ENCODE measurements around the gene PTPRT. TPM values are rescaled to one million over a fixed set of nuclear protein-coding genes. Genes with fewer than 3 reads are reported as not detected.

Gene PTPRT
- total and polyA plus RNA-seq, 2 of the 13 experiments (the other 11 are each of a cell fraction or from before 2014, with no cell fraction given): under 0.01 to 0.09 TPM

- no peak for TF ChIP-seq HNRNPLL (IDR thresholded peaks at IDR 0.05; ENCODE audit: low read depth, low read length, poor library complexity, severe bottlenecking)
- no peak for TF ChIP-seq ZBTB46 (CRISPR knock-in tag; IDR thresholded peaks at IDR 0.05; ENCODE audit: borderline replicate concordance)
- no peak for TF ChIP-seq ZBTB49 (CRISPR knock-in tag; IDR thresholded peaks at IDR 0.05; ENCODE audit: borderline replicate concordance)
Measured at GRCh38 chr20:42544926-42545325, 644.8 kb downstream of the PTPRT start (continued).

- Histone ChIP-seq H2AFZ (ENCODE audit: low read length) (no peak overlapping the region), H3K27ac (ENCODE audit: extremely low read length, insufficient read depth, low read length) (no peak overlapping the region), H3K4me2 (ENCODE audit: low read depth, low read length) (no peak overlapping the region), H3K9ac (ENCODE audit: insufficient read depth, low read depth, low read length) (no peak overlapping the region), H3K36me3 (replicated peaks in 1 of 2; ENCODE audit: control insufficient read depth in 1 of 2, insufficient read depth in 2 of 2, low read length in 2 of 2) (no peaks in the 10 kb centered on the region), H3K79me2 (ENCODE audit: insufficient read depth, low read length) (no peaks in the 10 kb centered on the region), H4K20me1 (ENCODE audit: insufficient read depth, low read length) (no peaks in the 10 kb centered on the region), H3K4me1 (ENCODE audit: insufficient read depth, low read length) (no peaks in the 10 kb centered on the region), H3K4me3 (replicated peaks in 1 of 3; ENCODE audit: insufficient read depth in 1 of 3, low read depth in 2 of 3, low read length in 3 of 3) (no peak overlapping the region), H3K27me3 (ENCODE audit: control insufficient read depth in 1 of 2, insufficient read depth in 2 of 2, low read length in 2 of 2) (no peaks in the 10 kb centered on the region), H3K9me3 (ENCODE audit: low read length) (no peaks in the 10 kb centered on the region)
- BruUV-seq (replicated peaks): no TSS peak
- ChIA-PET CTCF (ENCODE audit: low intra/inter-chr PET ratio, low total read pairs) (no interaction called here), POLR2A (no interaction called here)
- in situ Hi-C loops (cut with HindIII; ENCODE audit: extremely low pct_ligation_motif_present, low pct_unique_long_range_greater_than_20kb): loop anchor here (10.0 to 25.0 kb wide), 2 partner anchors 578 to 796 kb away; no protein-coding TSS in a partner anchor
- no peak for FAIRE-seq
- no peak for TF ChIP-seq RXRA (CRISPR knock-in tag; IDR thresholded peaks at IDR 0.05)
- no peak for TF ChIP-seq ZNF451 (CRISPR knock-in tag; IDR thresholded peaks at IDR 0.05)
- no peak for TF ChIP-seq CBFB (CRISPR knock-in tag; IDR thresholded peaks at IDR 0.05)
- TF ChIP-seq PRDM10 (CRISPR knock-in tag; IDR thresholded peaks at IDR 0.05; ENCODE audit: low read depth): no peak
- no peak for TF ChIP-seq SP1 (IDR thresholded peaks at IDR 0.05)
- no peak for TF ChIP-seq SP1 (CRISPR knock-in tag; IDR thresholded peaks at IDR 0.05)
- TF ChIP-seq ZNF652 (CRISPR knock-in tag; IDR thresholded peaks at IDR 0.05; ENCODE audit: borderline replicate concordance, low read depth): no peak
- TF ChIP-seq NFRKB (IDR thresholded peaks at IDR 0.05): no peak
- TF ChIP-seq ZNF724P (CRISPR knock-in tag; IDR thresholded peaks at IDR 0.05; ENCODE audit: borderline replicate concordance): no peak
- 22% methylated on average over 7 of the region's 9 CpGs for WGBS (ENCODE audit: low lambda C conversion rate)
- ATAC-seq: no peak
- intact Hi-C loops (cut with micrococcal nuclease; ENCODE audit: unreplicated experiment): loop anchor here (10.0 kb wide), 1 partner anchor 798 kb away; no protein-coding TSS in a partner anchor
- DNase-seq (ENCODE audit: low spot score): no peak
Measured at GRCh38 chr20:42532831-42533230, 656.9 kb downstream of the PTPRT start.
